Erythroblast (primary cell): ENCODE measurements around the gene ZNF439.

ENCODE experiments used
- GATA1 ChIP-seq: IDR thresholded peaks from 2 replicates; pipeline ENCODE4 v1.6.1; 2011; ENCODE audit warnings: low read depth, mild to moderate bottlenecking, control low read depth, low read length, moderate library complexity
- POLR2A ChIP-seq: IDR thresholded peaks from 2 replicates; pipeline ENCODE4 v1.6.1; 2011; ENCODE audit warnings: mild to moderate bottlenecking, low read length

DNA sequence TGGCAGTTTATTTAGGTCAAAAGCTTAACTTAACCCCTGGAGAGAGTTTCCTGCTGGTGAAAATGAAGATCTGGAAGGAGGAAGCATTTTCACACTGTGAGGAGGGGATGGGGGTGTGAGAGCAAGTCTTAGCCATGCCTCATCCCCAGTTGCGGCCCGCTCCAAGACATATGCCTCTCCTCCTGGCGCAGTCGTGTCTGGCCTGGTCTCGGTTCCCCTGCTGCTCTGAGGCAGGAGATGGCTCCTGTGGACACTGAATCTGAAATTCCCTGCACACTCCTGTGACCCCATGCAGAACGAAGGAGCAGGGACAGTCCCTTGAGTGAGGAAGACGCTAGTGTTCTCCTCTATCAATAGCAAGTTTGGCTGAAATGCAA lies 38.7 kb downstream of the ZNF439 start:
- TF ChIP-seq POLR2A (no peak), GATA1 (no peak)
